ENCODE measurements around the gene GTF2F1. TPM values are rescaled to one million over a fixed set of nuclear protein-coding genes. Genes with fewer than 3 reads are reported as not detected.

The GTF2F1 gene
- total RNA-seq, 1 donor, result 48.1 TPM

DNA sequence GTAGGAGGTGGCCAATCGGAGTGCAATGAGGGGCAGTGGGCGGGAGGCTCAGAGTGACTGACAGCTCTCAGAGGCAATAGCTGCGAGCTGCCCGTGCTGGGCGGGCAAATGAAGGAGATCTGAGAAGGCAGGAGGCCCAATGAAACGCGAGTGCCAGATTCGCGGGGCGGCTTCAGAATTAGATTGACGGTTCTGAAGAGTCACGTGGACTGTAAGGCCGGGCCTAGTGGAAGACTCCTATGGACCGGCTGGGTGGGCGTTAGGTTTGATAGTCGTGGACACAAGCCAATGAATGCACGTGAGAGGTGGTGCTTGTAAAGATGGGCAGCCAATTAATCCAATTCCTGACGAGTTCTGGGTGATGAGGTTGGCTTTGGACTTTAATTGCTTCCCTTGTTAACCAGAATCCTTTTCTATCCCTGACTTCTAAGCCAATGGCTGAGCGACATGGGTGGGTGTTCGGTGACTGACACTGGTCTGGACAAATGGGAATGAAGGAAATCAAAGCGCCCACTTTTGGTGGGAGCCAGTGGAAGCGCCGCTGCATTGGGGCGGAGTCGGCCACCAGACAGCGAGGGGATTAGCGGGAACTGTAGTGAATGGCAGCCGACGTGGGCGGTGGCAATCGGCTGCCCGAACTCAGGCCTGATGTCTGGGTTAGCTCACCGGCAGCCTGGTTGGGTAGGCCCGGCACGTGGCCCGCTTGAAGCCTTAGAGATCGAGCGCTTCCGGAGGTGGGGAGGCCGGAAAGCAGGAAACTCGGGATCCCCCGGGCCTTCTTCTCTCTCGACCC, 32.2 kb upstream of the GTF2F1 start:
- TF ChIP-seq, protein P1, sequence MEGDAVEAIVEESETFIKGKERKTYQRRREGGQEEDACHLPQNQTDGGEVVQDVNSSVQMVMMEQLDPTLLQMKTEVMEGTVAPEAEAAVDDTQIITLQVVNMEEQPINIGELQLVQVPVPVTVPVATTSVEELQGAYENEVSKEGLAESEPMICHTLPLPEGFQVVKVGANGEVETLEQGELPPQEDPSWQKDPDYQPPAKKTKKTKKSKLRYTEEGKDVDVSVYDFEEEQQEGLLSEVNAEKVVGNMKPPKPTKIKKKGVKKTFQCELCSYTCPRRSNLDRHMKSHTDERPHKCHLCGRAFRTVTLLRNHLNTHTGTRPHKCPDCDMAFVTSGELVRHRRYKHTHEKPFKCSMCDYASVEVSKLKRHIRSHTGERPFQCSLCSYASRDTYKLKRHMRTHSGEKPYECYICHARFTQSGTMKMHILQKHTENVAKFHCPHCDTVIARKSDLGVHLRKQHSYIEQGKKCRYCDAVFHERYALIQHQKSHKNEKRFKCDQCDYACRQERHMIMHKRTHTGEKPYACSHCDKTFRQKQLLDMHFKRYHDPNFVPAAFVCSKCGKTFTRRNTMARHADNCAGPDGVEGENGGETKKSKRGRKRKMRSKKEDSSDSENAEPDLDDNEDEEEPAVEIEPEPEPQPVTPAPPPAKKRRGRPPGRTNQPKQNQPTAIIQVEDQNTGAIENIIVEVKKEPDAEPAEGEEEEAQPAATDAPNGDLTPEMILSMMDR (IDR thresholded peaks at IDR 0.05; ENCODE audit: extremely low read depth, low read depth, low read length), result no peak
- peaks cover 26% of the 10 kb centered on the region for H3K36me3 ChIP-seq (ENCODE audit: insufficient read depth, low read length)
- H3K9me3 ChIP-seq (ENCODE audit: low read depth, low read length), result no peaks in the 10 kb centered on the region
- H3K79me2 ChIP-seq (ENCODE audit: insufficient read depth, low read length), result peaks cover 42% of the 10 kb centered on the region
- DNase-seq (ENCODE audit: insufficient read length, low spot score, missing footprints), result peak; percentile 100
- no peak overlapping the region for H3K4me3 ChIP-seq (ENCODE audit: insufficient read depth, low read length)
- peak overlapping the region; percentile 40 for H3K27ac ChIP-seq (ENCODE audit: low read depth, low read length)
- peaks cover 5% of the 10 kb centered on the region for H3K4me1 ChIP-seq (ENCODE audit: insufficient read depth, low read length)
- H3K27me3 ChIP-seq (ENCODE audit: insufficient read depth, low read length), result no peaks in the 10 kb centered on the region
- H4K20me1 ChIP-seq (ENCODE audit: insufficient read depth, low read length), result peaks cover 38% of the 10 kb centered on the region
- peak overlapping the region; percentile 87 for H2AFZ ChIP-seq (ENCODE audit: low read length)
- H3K4me2 ChIP-seq (ENCODE audit: insufficient read depth, low read length), result peak overlapping the region; percentile 2

DNA sequence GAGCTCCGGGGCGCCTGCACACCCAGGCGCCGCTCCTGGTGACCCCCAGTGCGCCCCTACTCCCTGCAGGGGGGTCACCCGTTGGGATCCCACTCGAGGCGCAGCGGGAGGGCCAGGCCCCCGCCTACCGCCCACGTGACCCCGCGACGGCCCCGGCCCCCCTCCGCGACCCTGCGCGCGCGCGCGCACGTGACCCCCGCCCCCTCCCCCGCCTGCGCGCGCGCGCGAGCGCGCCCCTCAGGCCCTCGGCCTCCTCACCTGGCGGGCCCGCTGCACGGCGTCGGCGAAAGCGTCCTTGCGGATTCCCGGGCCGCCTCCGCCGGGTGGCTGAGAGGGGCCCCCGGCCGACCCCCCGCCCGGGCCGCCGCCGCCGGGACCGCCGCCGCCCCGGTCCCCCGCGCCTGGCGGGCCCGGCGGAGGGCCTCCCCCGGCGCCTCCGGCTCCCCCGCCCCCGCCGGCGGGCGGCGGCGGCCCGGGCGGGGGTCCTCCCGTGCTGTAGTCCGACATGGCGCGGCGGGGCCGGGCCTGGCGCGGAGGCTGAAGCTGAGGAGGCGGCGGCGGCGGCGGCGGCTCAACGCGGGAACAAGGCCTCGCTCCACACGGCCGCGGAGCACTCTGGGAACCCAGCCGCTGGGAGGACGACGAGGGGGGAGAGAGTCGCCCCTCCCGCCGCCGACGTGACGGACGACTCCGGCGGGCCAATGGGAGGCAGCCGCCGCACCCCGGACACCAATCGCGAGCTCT, 31.4 kb upstream of the GTF2F1 start, which contains the start of gene KHSRP:
Gene KHSRP, minus strand, starts transcription at position 617 of the 744 bp plus-strand sequence. Its CDS starts 110 bp downstream, at position 507.
- peak within 1 kb of the TSS; percentile 87 for H2AFZ ChIP-seq (ENCODE audit: low read length)

DNA sequence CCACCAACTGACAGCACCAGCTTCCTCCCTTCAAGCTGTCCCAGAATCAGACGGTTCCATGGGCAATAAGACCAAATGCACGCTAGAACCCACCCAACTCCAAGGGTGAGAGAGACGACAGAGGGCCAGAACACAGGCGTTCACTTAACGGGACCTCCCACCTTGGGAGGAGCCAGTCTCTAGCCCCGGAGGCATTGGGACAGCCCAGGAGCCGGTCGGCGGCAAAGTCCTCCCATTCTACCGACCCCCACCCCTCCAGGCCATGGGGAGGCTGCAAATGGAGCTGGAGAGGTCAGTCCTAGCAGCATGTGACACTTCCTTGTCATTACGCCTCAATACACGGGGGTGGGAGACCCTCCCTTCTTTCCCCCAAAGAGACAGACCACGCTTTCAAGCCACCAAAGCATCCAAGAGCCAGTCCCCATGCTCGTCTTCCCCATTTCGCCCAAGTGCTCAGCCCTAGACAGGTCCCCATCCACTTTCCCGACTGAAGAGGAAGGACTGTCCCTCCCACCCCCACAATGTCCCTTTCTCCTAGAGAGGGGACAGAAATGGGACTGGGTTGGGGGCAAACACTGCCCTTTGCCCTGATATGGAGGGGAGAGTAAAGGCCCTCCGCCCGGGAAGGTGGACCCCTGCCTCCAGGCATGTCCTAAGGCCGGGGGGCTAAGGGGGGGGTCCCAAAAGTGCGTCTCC, 30.7 kb upstream of the GTF2F1 start:
- Histone ChIP-seq H3K4me2 (ENCODE audit: insufficient read depth, low read length) (peak overlapping the region; percentile 94), H3K9me3 (ENCODE audit: low read depth, low read length) (no peaks in the 10 kb centered on the region), H3K27me3 (ENCODE audit: insufficient read depth, low read length) (no peaks in the 10 kb centered on the region), H3K4me3 (ENCODE audit: insufficient read depth, low read length) (peak overlapping the region; percentile 94), H3K27ac (ENCODE audit: low read depth, low read length) (peak overlapping the region; percentile 75), H3K4me1 (ENCODE audit: insufficient read depth, low read length) (peaks cover 5% of the 10 kb centered on the region), H4K20me1 (ENCODE audit: insufficient read depth, low read length) (peaks cover 51% of the 10 kb centered on the region), H2AFZ (ENCODE audit: low read length) (peak overlapping the region; percentile 36), H3K79me2 (ENCODE audit: insufficient read depth, low read length) (peaks cover 57% of the 10 kb centered on the region), H3K36me3 (ENCODE audit: insufficient read depth, low read length) (peaks cover 41% of the 10 kb centered on the region)
- TF ChIP-seq, protein P1 (IDR thresholded peaks at IDR 0.05; ENCODE audit: extremely low read depth, low read depth, low read length), result no peak
- peak; percentile 97 for DNase-seq (ENCODE audit: insufficient read length, low spot score, missing footprints)

More for the DNA sequence above, 31.4 kb upstream of the GTF2F1 start, which contains the start of gene KHSRP:
- peak; percentile 100 for DNase-seq (ENCODE audit: insufficient read length, low spot score, missing footprints)
- Histone ChIP-seq H4K20me1 (ENCODE audit: insufficient read depth, low read length) (peaks cover 46% of the 10 kb centered on the region), H3K4me2 (ENCODE audit: insufficient read depth, low read length) (peak within 1 kb of the TSS; percentile 94), H3K27ac (ENCODE audit: low read depth, low read length) (peak within 1 kb of the TSS; percentile 75), H3K27me3 (ENCODE audit: insufficient read depth, low read length) (no peaks in the 10 kb centered on the region), H3K9me3 (ENCODE audit: low read depth, low read length) (no peaks in the 10 kb centered on the region), H3K4me3 (ENCODE audit: insufficient read depth, low read length) (peak within 1 kb of the TSS; percentile 94), H3K36me3 (ENCODE audit: insufficient read depth, low read length) (peaks cover 34% of the 10 kb centered on the region), H3K79me2 (ENCODE audit: insufficient read depth, low read length) (peaks cover 49% of the 10 kb centered on the region), H3K4me1 (ENCODE audit: insufficient read depth, low read length) (peaks cover 5% of the 10 kb centered on the region)
- TF ChIP-seq, protein P1 (IDR thresholded peaks at IDR 0.05; ENCODE audit: extremely low read depth, low read depth, low read length), result no peak

Measured in osteoblast (primary cell).